ENCODE results near the gene AFF4.

DNA sequence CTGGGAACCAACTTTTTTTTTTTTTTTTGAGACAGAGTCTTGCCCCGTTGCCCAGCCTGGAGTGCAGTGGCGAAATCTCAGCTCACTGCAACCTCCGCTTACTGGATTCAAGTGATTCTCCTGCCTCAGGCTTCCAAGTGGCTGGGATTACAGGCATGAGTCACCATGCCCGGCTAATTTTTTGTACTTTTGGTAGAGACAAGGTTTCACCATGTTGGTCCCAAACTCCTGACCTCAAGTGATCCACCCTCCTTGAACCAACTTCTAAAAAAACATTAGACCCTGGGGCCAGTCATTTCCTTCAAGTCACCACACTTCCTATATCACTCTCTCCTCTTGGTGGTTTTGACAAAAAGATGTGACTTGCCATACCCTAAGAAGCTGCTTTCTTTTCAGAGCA, 122.1 kb downstream of the AFF4 start:
- TF ChIP-seq POLR2AphosphoS2 (IDR thresholded peaks at IDR 0.05; ENCODE audit: low read depth, low read length) (no peak), SMARCA5 (IDR thresholded peaks at IDR 0.05) (no peak), CTCF (IDR thresholded peaks at IDR 0.05 in 2 of 3, conservative IDR thresholded peaks at IDR 0.05 in 1 of 3; ENCODE audit: control insufficient read depth in 2 of 3, extremely low read depth in 1 of 3, insufficient read depth in 1 of 3, low read depth in 3 of 3, low read length in 3 of 3) (no peak), EZH2 (IDR thresholded peaks at IDR 0.05; ENCODE audit: borderline replicate concordance, control insufficient read depth, low read depth, low read length) (no peak), MXI1 (IDR thresholded peaks at IDR 0.05; ENCODE audit: low read depth, low read length) (no peak), SMC3 (IDR thresholded peaks at IDR 0.05; ENCODE audit: borderline replicate concordance, low read length) (no peak), FOS (IDR thresholded peaks at IDR 0.05; ENCODE audit: borderline replicate concordance, extremely low read depth, insufficient read length) (no peak)
- TF ChIP-seq, protein P1, sequence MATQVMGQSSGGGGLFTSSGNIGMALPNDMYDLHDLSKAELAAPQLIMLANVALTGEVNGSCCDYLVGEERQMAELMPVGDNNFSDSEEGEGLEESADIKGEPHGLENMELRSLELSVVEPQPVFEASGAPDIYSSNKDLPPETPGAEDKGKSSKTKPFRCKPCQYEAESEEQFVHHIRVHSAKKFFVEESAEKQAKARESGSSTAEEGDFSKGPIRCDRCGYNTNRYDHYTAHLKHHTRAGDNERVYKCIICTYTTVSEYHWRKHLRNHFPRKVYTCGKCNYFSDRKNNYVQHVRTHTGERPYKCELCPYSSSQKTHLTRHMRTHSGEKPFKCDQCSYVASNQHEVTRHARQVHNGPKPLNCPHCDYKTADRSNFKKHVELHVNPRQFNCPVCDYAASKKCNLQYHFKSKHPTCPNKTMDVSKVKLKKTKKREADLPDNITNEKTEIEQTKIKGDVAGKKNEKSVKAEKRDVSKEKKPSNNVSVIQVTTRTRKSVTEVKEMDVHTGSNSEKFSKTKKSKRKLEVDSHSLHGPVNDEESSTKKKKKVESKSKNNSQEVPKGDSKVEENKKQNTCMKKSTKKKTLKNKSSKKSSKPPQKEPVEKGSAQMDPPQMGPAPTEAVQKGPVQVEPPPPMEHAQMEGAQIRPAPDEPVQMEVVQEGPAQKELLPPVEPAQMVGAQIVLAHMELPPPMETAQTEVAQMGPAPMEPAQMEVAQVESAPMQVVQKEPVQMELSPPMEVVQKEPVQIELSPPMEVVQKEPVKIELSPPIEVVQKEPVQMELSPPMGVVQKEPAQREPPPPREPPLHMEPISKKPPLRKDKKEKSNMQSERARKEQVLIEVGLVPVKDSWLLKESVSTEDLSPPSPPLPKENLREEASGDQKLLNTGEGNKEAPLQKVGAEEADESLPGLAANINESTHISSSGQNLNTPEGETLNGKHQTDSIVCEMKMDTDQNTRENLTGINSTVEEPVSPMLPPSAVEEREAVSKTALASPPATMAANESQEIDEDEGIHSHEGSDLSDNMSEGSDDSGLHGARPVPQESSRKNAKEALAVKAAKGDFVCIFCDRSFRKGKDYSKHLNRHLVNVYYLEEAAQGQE (IDR thresholded peaks at IDR 0.05; ENCODE audit: low read depth, low read length) = no peak
- TF ChIP-seq, protein P2, sequence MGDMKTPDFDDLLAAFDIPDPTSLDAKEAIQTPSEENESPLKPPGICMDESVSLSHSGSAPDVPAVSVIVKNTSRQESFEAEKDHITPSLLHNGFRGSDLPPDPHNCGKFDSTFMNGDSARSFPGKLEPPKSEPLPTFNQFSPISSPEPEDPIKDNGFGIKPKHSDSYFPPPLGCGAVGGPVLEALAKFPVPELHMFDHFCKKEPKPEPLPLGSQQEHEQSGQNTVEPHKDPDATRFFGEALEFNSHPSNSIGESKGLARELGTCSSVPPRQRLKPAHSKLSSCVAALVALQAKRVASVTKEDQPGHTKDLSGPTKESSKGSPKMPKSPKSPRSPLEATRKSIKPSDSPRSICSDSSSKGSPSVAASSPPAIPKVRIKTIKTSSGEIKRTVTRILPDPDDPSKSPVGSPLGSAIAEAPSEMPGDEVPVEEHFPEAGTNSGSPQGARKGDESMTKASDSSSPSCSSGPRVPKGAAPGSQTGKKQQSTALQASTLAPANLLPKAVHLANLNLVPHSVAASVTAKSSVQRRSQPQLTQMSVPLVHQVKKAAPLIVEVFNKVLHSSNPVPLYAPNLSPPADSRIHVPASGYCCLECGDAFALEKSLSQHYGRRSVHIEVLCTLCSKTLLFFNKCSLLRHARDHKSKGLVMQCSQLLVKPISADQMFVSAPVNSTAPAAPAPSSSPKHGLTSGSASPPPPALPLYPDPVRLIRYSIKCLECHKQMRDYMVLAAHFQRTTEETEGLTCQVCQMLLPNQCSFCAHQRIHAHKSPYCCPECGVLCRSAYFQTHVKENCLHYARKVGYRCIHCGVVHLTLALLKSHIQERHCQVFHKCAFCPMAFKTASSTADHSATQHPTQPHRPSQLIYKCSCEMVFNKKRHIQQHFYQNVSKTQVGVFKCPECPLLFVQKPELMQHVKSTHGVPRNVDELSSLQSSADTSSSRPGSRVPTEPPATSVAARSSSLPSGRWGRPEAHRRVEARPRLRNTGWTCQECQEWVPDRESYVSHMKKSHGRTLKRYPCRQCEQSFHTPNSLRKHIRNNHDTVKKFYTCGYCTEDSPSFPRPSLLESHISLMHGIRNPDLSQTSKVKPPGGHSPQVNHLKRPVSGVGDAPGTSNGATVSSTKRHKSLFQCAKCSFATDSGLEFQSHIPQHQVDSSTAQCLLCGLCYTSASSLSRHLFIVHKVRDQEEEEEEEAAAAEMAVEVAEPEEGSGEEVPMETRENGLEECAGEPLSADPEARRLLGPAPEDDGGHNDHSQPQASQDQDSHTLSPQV (IDR thresholded peaks at IDR 0.05) = no peak
